Pons (tissue), 1 donor: ENCODE measurements around the gene EHD2.
"Not testable (repeated sequence)": the region's sequence is repeated elsewhere in the genome, so short reads cannot be mapped to it uniquely, and the experiment has no call there.

Experiments used
- DNase-seq: peaks from one replicate; pipeline ENCODE4 v3.0.0-alpha.2; 2016; ENCODE audit warnings: low spot score

Gene EHD2

GRCh38 chr19:47716270-47716937, 3.2 kb downstream of the EHD2 start:
- no peak for DNase-seq

- DNase-seq, result not testable (repeated sequence)
Observed at GRCh38 chr19:47718415-47719046, 5.3 kb downstream of the EHD2 start.

- peak; percentile 37 for DNase-seq
Observed at GRCh38 chr19:47719047-47719859, 6.0 kb downstream of the EHD2 start.

GRCh38 chr19:47720669-47721422, 7.6 kb downstream of the EHD2 start:
- no peak for DNase-seq

- DNase-seq, result no peak
Observed at GRCh38 chr19:47723581-47723940, 10.3 kb downstream of the EHD2 start.

GRCh38 chr19:47725759-47726401, 12.7 kb downstream of the EHD2 start:
- DNase-seq, result no peak

- no peak for DNase-seq
Observed at GRCh38 chr19:47726467-47726866, 13.2 kb downstream of the EHD2 start.

GRCh38 chr19:47728295-47728694, 15.1 kb downstream of the EHD2 start:
- DNase-seq, result not testable (repeated sequence)

- DNase-seq, result no peak
Observed at GRCh38 chr19:47729468-47729798, 16.2 kb downstream of the EHD2 start.

- no peak for DNase-seq
Observed at GRCh38 chr19:47729799-47730520, 16.7 kb downstream of the EHD2 start.

- no peak for DNase-seq
Observed at GRCh38 chr19:47730521-47730889, 17.3 kb downstream of the EHD2 start.

GRCh38 chr19:47730910-47731309, 17.7 kb downstream of the EHD2 start:
- no peak for DNase-seq

GRCh38 chr19:47735131-47735530, 21.9 kb downstream of the EHD2 start:
- DNase-seq, result no peak

GRCh38 chr19:47740866-47741519, 27.8 kb downstream of the EHD2 start:
- no peak for DNase-seq

GRCh38 chr19:47741544-47742140, 28.4 kb downstream of the EHD2 start:
- DNase-seq, result no peak

GRCh38 chr19:47742634-47743033, 29.4 kb downstream of the EHD2 start:
- DNase-seq, result no peak

GRCh38 chr19:47745010-47745901, 32.0 kb downstream of the EHD2 start, which contains the start of gene NOP53:
Gene NOP53 (plus strand): TSS chr19:47745546. CDS start chr19:47745560, 14 bp downstream.
- peak; percentile 98 for DNase-seq

GRCh38 chr19:47746129-47746528, 32.9 kb downstream of the EHD2 start:
- not testable (repeated sequence) for DNase-seq

- DNase-seq, result no peak
Observed at GRCh38 chr19:47749326-47749725, 36.1 kb downstream of the EHD2 start.
